Esophagus squamous epithelium (tissue), 5 donors: ENCODE data around the gene CATSPERD. TPM values are rescaled to one million over a fixed set of nuclear protein-coding genes. Genes with fewer than 3 reads are reported as not detected.

Experiments
- DNase-seq: peaks from one replicate; lab custom pipeline; 2025; lab: John Stamatoyannopoulos, UW
- H3K27ac ChIP-seq, 4 donors: fragments of 200-600 bp; sonication (generic); one replicate each; pipeline ENCODE4 v1.5.1; 2016 to 2019; ENCODE audit warnings: mild to moderate bottlenecking in 1 of 4
- H3K27me3 ChIP-seq, 4 donors: fragments of 200-600 bp; sonication (generic); 1 replicate in 3 of 4; 2 replicates in 1 of 4; pipeline versions ENCODE4 v1.5.1 to v1.6.0; 2017 to 2021; ENCODE audit warnings: antibody characterized with exemption in 1 of 4
- H3K36me3 ChIP-seq, 3 donors: fragments of 200-600 bp; sonication (generic); one replicate each; pipeline ENCODE4 v1.5.1; 2016 to 2019
- H3K4me1 ChIP-seq, 3 donors: fragments of 200-600 bp; sonication (generic); one replicate each; pipeline ENCODE4 v1.5.1; 2017 to 2019
- H3K4me3 ChIP-seq, 4 donors: fragments of 200-600 bp; sonication (generic); 1 replicate in 3 of 4; 2 replicates in 1 of 4; pipeline ENCODE4 v1.5.1; 2016 to 2019; ENCODE audit warnings: mild to moderate bottlenecking in 2 of 4, moderate library complexity in 1 of 4
- H3K9me3 ChIP-seq, 3 donors: fragments of 200-600 bp; sonication (generic); one replicate each; pipeline ENCODE4 v1.5.1; 2016 to 2019
- POLR2A ChIP-seq, 4 donors: fragments of 450-650 bp; IDR thresholded peaks; one replicate each; pipeline ENCODE4 v1.6.1; 2017; ENCODE audit warnings: antibody characterized with exemption in 4 of 4, mild to moderate bottlenecking in 4 of 4, moderate library complexity in 3 of 4
- WGBS, 2 donors: methylation state at CpG; one replicate each; pipeline ENCODE4 v1.1.5; 2018; 5-methylcytosine and 5-hydroxymethylcytosine counted together
- intact Hi-C: fragments of 100-400 bp; cut with DNase I; formaldehyde crosslinking; loops from one replicate; pipeline ENCODE4 v1.15.0; 2022
- total RNA-seq, 4 donors: library from RNA; depleted of rRNA; stranded (reverse); fragments of >200 nt; gene quantifications; one replicate each; pipeline ENCODE4 v1.1.0, GENCODE V29; 2016
- TF ChIP-seq, protein P1 (sequence below), 6 experiments: fragments of 450-650 bp in 4 of 6; fragments of 200-600 bp in 2 of 6; sonication (generic) in 2 of 6; IDR thresholded peaks; one replicate each; pipeline ENCODE4 v1.5.1; 2016 to 2019; ENCODE audit warnings: antibody characterized with exemption in 6 of 6, mild to moderate bottlenecking in 4 of 6, moderate library complexity in 4 of 6
- donor health status: DM: yes; HTN: yes; CAD: no.

The CATSPERD gene
- total RNA-seq, 4 donors from 2014 or later = 0.19 TPM; not detected in 3

GRCh38 chr19:5790559-5791520 is 70.4 kb downstream of the CATSPERD start, which contains the start of gene DUS3L:
TSS of gene DUS3L (minus strand) at chr19:5791163. CDS start at chr19:5791141, 22 bp downstream.
- peak in 2 of 4 donors; percentile 60 to 76 for TF ChIP-seq POLR2A (IDR thresholded peaks at IDR 0.05)
- TF ChIP-seq, protein P1, sequence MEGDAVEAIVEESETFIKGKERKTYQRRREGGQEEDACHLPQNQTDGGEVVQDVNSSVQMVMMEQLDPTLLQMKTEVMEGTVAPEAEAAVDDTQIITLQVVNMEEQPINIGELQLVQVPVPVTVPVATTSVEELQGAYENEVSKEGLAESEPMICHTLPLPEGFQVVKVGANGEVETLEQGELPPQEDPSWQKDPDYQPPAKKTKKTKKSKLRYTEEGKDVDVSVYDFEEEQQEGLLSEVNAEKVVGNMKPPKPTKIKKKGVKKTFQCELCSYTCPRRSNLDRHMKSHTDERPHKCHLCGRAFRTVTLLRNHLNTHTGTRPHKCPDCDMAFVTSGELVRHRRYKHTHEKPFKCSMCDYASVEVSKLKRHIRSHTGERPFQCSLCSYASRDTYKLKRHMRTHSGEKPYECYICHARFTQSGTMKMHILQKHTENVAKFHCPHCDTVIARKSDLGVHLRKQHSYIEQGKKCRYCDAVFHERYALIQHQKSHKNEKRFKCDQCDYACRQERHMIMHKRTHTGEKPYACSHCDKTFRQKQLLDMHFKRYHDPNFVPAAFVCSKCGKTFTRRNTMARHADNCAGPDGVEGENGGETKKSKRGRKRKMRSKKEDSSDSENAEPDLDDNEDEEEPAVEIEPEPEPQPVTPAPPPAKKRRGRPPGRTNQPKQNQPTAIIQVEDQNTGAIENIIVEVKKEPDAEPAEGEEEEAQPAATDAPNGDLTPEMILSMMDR (IDR thresholded peaks at IDR 0.05) = peak in 2 of 6 experiments; percentile 10 to 24
- H3K27me3 ChIP-seq = no peaks in the 10 kb centered on the region
- peaks cover 33 to 42% (median 40%) of the 10 kb centered on the region in 3 donors for H3K36me3 ChIP-seq
- intact Hi-C loops = no loop called here
- H3K4me1 ChIP-seq = peaks cover 13 to 30% (median 15%) of the 10 kb centered on the region in 3 donors
- peak within 1 kb of the TSS; percentile 74 to 89 (median 81) for H3K4me3 ChIP-seq
- no peaks in the 10 kb centered on the region for H3K9me3 ChIP-seq
- WGBS, 2 donors = 18 to 24% methylated on average over 36 to 44 of the region's 72 CpGs
- H3K27ac ChIP-seq = peak within 1 kb of the TSS; percentile 97 to 99 (median 98)
- peak; percentile 92 for DNase-seq

- WGBS, 2 donors = 84 to 88% methylated on average over 18 of the region's 18 CpGs
- intact Hi-C loops = no loop called here
- Histone ChIP-seq H3K27ac (no peak overlapping the region), H3K27me3 (no peaks in the 10 kb centered on the region), H3K9me3 (no peaks in the 10 kb centered on the region), H3K36me3 (peaks cover 19 to 28% (median 26%) of the 10 kb centered on the region in 3 donors), H3K4me3 (no peak overlapping the region), H3K4me1 (peaks cover 13 to 30% (median 15%) of the 10 kb centered on the region in 3 donors)
- TF ChIP-seq POLR2A (IDR thresholded peaks at IDR 0.05) = no peak
- TF ChIP-seq, protein P1 (IDR thresholded peaks at IDR 0.05) = no peak
- no peak for DNase-seq
Measured at GRCh38 chr19:5792224-5792623, 71.8 kb downstream of the CATSPERD start.

GRCh38 chr19:5793188-5793587 is 72.8 kb downstream of the CATSPERD start:
- 77 to 88% methylated on average over 2 to 3 of the region's 3 CpGs for WGBS, 2 donors
- Histone ChIP-seq H3K36me3 (peaks cover 10 to 19% (median 17%) of the 10 kb centered on the region in 3 donors), H3K27ac (no peak overlapping the region), H3K4me1 (peaks cover 13 to 30% (median 15%) of the 10 kb centered on the region in 3 donors), H3K9me3 (no peaks in the 10 kb centered on the region), H3K27me3 (no peaks in the 10 kb centered on the region), H3K4me3 (no peak overlapping the region)
- TF ChIP-seq, protein P1 (IDR thresholded peaks at IDR 0.05) = no peak
- no peak for TF ChIP-seq POLR2A (IDR thresholded peaks at IDR 0.05)
- no peak for DNase-seq
- intact Hi-C loops = no loop called here

GRCh38 chr19:5795382-5795919 is 75.0 kb downstream of the CATSPERD start:
- Histone ChIP-seq H3K9me3 (no peaks in the 10 kb centered on the region), H3K27ac (no peak overlapping the region), H3K4me3 (no peak overlapping the region), H3K36me3 (no peaks in the 10 kb centered on the region), H3K4me1 (peaks cover 0 to 12% (median 0%) of the 10 kb centered on the region in 3 donors), H3K27me3 (peaks cover 0 to 19% (median 0%) of the 10 kb centered on the region in 4 donors)
- TF ChIP-seq POLR2A (IDR thresholded peaks at IDR 0.05) = no peak
- TF ChIP-seq, protein P1 (IDR thresholded peaks at IDR 0.05) = no peak
- intact Hi-C loops = no loop called here
- no peak for DNase-seq
- 82 to 84% methylated on average over 7 of the region's 7 CpGs for WGBS, 2 donors
